HG03442 (cell line): ENCODE data around the gene OFD1.

Experiments used
- ATAC-seq: cut with Tn5 transposase; IDR thresholded peaks from one replicate; pipeline ENCODE4 v1.9.1; 2021; ENCODE audit warnings: mild to moderate bottlenecking, moderate library complexity; ENCODE audit not compliant: unreplicated experiment

Gene OFD1

GRCh38 chrX:13791145-13791544 is 56.6 kb downstream of the OFD1 start:
- no peak for ATAC-seq

GRCh38 chrX:13791559-13791958 is 57.0 kb downstream of the OFD1 start:
- ATAC-seq: no peak

DNA sequence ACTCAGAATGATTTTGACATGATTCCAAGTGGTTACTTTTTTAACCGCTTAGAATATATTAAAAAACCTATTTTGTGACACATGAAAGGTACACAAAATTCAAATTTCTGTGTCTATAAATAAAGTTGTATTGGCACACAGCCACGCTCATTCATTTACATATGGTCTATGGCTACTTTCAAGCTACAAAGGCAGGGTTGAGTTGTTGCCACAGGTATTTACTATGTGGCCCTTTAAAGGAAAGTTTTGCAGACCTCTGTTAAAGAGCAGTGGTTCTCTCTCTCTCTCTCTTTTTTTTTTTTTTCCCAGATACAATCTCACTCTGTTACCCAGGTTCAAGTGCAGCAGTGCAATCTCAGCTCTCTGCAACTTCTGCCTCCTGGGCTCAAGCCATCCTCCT is 59.3 kb downstream of the OFD1 start:
- ATAC-seq: no peak

DNA sequence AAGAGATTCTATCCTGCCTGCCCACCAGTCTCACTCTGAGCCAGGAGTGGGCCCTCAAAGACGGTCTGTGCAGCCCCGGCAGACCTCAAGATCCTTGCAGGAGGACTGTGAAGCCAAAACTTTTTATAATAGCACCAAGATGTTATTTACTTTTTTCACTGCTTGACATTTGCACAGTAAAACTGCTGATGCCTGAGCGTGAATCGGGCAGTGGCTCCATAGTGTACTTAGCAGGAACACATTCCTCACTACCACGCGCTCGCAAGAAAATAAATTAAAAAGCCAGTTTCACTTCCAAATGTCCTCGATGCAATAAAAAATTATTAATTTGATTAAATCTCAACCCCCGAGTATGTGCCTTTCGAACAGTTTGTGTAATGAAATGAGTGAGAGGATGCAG is 59.9 kb downstream of the OFD1 start:
- no peak for ATAC-seq

DNA sequence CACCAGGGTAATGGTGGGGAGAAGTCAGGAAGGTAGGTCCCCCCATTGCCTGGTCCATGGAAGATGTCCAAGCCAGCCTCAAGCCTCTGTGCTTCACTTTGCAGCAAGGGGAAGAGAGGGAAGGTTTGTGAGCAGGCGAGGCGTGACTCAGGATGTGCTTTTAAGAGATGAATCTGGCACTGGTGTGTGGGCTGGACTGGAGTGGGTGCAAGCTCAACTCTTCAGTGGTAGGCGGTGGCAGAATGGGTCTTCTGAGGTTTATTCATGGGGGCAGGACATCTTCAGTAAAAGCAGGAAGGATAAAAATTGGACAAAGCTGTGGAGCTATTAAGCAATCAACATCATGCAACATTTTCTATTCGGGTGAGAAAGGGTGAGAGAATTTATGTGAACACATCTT is 63.0 kb downstream of the OFD1 start:
- no peak for ATAC-seq

- ATAC-seq: no peak
Measured at GRCh38 chrX:13798184-13798583, 63.6 kb downstream of the OFD1 start.

DNA sequence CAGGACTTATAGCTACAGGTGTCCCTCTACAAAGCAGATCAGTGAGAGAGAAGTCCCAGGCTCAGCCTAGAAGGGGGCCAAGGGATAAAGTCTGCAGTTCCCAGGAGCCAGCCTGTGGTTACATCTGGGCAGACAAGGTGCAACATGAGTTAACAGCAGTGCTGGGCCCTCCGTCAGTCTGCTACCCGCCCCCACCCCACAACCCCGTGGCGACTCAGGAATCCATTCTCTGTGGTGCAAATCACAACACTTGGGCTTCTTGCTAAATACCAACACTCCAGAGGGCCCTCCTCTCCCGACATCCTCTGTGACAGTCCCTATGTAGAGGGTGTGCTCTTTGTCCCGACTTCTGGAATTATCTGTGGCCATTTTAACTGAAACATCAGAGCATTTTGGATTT is 68.6 kb downstream of the OFD1 start:
- ATAC-seq: no peak

DNA sequence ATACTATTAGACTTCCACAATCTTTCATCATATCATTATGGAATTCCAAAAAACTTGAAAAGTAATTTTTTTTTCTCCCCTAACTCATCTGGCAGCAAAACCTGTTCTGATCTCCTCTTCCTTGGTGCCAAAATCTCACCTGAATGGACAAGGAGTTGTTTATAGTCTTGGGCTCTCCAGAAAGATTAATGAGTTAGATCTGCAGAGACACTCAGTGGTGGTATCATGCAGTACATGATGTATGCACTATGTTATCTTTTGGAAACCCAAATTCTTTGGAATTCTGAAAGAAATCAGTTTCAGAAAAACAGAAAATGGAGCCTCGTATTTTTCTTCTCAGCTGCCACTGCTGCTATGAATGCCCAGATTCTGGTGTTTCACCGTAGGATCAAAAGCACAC is 70.7 kb downstream of the OFD1 start:
- no peak for ATAC-seq

- no peak for ATAC-seq
Measured at GRCh38 chrX:13808293-13808692, 73.7 kb downstream of the OFD1 start.

GRCh38 chrX:13808865-13809264 is 74.3 kb downstream of the OFD1 start:
- ATAC-seq: no peak

DNA sequence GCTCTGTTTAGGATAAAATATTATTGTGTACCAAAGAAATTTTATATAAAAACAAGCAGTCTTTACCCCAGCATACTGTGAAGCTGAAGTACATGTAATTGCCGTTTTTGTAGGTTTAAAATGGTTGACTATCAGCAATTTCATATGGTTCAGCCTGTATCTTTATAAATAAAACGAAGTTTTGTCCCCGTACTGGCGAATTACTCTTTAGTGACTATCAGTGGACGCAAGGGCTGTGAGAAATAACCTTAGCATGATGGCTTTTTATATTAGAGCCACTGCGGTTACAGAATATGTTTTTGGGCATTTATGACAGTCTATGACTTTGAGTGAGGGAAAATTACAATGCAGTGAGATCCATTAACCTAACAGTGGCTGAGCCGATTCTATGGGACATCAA is 81.1 kb downstream of the OFD1 start:
- no peak for ATAC-seq

GRCh38 chrX:13816176-13816575 is 81.6 kb downstream of the OFD1 start:
- no peak for ATAC-seq

GRCh38 chrX:13816643-13817627 is 82.4 kb downstream of the OFD1 start, which contains the start of gene GPM6B:
GPM6B (minus strand) TSS chrX:13817093; CDS start chrX:13816904, 189 bp downstream.
- ATAC-seq: no peak
